Erythroblast (primary cell): Measurements from ENCODE around the gene SDK2.

Experiments used
- DNase-seq, 2 experiments: peaks; one replicate each; lab custom pipeline; 2025; lab: John Stamatoyannopoulos, UW
- GATA1 ChIP-seq: IDR thresholded peaks from 2 replicates; pipeline ENCODE4 v1.6.1; 2011; ENCODE audit warnings: low read depth, mild to moderate bottlenecking, control low read depth, low read length, moderate library complexity
- POLR2A ChIP-seq: IDR thresholded peaks from 2 replicates; pipeline ENCODE4 v1.6.1; 2011; ENCODE audit warnings: mild to moderate bottlenecking, low read length

SDK2 gene

GRCh38 chr17:73600103-73600871, 44.0 kb downstream of the SDK2 start:
- no peak for DNase-seq
- no peak for TF ChIP-seq GATA1
- TF ChIP-seq POLR2A: no peak

GRCh38 chr17:73599599-73599998, 44.6 kb downstream of the SDK2 start:
- TF ChIP-seq GATA1 (no peak), POLR2A (no peak)
- no peak for DNase-seq

- TF ChIP-seq GATA1: no peak
- TF ChIP-seq POLR2A: no peak
Observed at GRCh38 chr17:73598212-73598611, 46.0 kb downstream of the SDK2 start.

GRCh38 chr17:73595931-73596330, 48.3 kb downstream of the SDK2 start:
- TF ChIP-seq GATA1 (no peak), POLR2A (no peak)
- no peak for DNase-seq

More at GRCh38 chr17:73598212-73598611, 46.0 kb downstream of the SDK2 start:
- DNase-seq: no peak

- no peak for TF ChIP-seq GATA1
- no peak for TF ChIP-seq POLR2A
- DNase-seq: peak in 1 of 2 experiments; percentile 9
Observed at GRCh38 chr17:73595479-73595878, 48.8 kb downstream of the SDK2 start.

GRCh38 chr17:73595068-73595467, 49.2 kb downstream of the SDK2 start:
- TF ChIP-seq POLR2A (no peak), GATA1 (no peak)
- no peak for DNase-seq

GRCh38 chr17:73594598-73594997, 49.6 kb downstream of the SDK2 start:
- no peak for TF ChIP-seq GATA1
- no peak for TF ChIP-seq POLR2A
- DNase-seq: no peak

GRCh38 chr17:73594025-73594424, 50.2 kb downstream of the SDK2 start:
- no peak for DNase-seq
- no peak for TF ChIP-seq GATA1

- no peak for TF ChIP-seq POLR2A
- no peak for TF ChIP-seq GATA1
Observed at GRCh38 chr17:73593249-73593965, 50.8 kb downstream of the SDK2 start.

GRCh38 chr17:73592501-73592961, 51.7 kb downstream of the SDK2 start:
- TF ChIP-seq GATA1 (no peak), POLR2A (no peak)
- DNase-seq: no peak

More at GRCh38 chr17:73593249-73593965, 50.8 kb downstream of the SDK2 start:
- no peak for DNase-seq

GRCh38 chr17:73592079-73592415, 52.2 kb downstream of the SDK2 start:
- TF ChIP-seq POLR2A (no peak), GATA1 (no peak)
- DNase-seq: no peak

- DNase-seq: no peak
- TF ChIP-seq GATA1: no peak
- no peak for TF ChIP-seq POLR2A
Observed at GRCh38 chr17:73591296-73592078, 52.8 kb downstream of the SDK2 start.

- no peak for DNase-seq
- TF ChIP-seq GATA1 (no peak), POLR2A (no peak)
Observed at GRCh38 chr17:73589363-73589980, 54.8 kb downstream of the SDK2 start.
